ENCODE data around the gene HORMAD1. TPM values are rescaled to one million over a fixed set of nuclear protein-coding genes. Genes with fewer than 3 reads are reported as not detected.

The HORMAD1 gene
- total RNA-seq, 1 donor from 2014 or later = 1.2 TPM

DNA sequence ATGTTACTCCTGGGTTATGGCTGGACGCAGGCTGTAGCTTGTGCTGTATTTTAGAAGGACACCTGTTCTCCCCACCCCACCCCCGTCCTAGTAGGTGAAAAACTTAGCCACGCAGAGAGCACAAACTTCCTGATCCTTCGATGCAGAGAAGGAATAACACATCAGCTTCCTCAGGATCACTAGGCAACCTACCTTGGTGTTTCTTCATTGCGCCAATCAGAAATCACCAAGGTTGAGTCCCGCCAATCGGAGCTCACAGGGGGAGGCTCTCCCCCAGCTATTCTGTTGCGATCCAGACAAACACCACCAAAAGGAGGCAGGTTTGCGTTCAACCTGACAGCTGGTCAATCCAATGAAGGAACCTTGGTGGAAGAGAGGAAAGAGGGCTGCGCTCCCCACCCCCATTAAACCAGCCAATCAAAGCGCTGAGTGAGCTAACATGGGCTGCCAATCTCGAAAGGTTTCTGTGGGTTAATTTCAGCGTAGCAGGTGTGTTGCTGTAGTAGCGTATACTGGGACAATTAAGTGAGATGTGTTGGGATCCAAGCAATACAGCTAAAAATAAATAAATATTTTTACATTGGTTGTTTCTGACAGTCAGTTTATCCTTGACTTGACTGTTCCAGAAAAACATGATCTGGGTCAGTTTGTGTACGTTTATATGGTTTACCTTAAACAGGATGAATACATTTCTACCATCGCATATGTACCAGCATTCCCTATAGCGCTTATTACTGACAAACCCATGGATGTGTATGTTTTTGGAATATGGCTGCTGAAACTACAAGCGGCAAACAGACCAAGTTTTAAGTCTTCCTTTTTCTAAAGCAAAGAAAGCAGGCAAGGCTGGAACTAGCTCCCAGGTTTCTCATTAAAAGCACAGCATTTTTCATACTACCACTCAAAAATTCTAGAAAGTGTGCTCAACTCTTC is 23.4 kb downstream of the HORMAD1 start, which contains the start of gene GOLPH3L:
Gene GOLPH3L, minus strand, starts transcription at position 160 of the 933 bp plus-strand sequence. CDS start 2,316 bp downstream, outside the sequence.
- H3K9me3 ChIP-seq = no peaks in the 10 kb centered on the region
- intact Hi-C loops (cut with DNase I) = no loop called here

DNA sequence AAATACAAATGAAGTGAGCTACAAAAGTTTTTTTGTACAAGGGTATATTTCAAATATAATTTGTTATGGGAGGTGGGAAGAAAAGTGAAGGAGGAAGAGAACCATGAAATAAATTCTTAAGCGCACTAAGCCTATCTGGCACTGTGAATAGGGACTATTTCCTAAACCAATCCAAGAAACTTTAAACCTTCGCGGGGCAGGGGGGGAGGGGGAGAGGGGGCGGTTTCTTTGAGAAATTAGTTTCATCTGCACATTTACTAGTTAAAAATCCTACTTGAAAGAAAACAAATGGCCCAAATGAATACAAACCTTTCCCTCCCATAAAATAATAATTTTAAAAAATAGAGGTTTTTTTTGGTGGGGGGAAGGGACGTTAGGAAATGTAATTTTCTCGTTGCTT is 24.1 kb downstream of the HORMAD1 start:
- no peak for TF ChIP-seq POLR2A (IDR thresholded peaks at IDR 0.05)
- TF ChIP-seq POLR2AphosphoS5 (IDR thresholded peaks at IDR 0.05; ENCODE audit: insufficient read depth in 1 of 2, low read depth in 1 of 2) = no peak
- Histone ChIP-seq H3K4me3 (peak overlapping the region; percentile 69 to 70), H3K27ac (peak overlapping the region; percentile 72), H3K9me3 (no peaks in the 10 kb centered on the region), H3K36me3 (peaks cover 0 to 18% of the 10 kb centered on the region in 2 donors), H3K4me1 (peaks cover 31% of the 10 kb centered on the region), H3K27me3 (no peaks in the 10 kb centered on the region)
- intact Hi-C loops (cut with DNase I) = no loop called here
- no peak for DNase-seq (ENCODE audit: extremely low spot score in 2 of 2)

More for the DNA sequence above, 23.4 kb downstream of the HORMAD1 start, which contains the start of gene GOLPH3L:
- DNase-seq (ENCODE audit: extremely low spot score in 2 of 2) = peak; percentile 97 to 99
- Histone ChIP-seq H3K27ac (peak within 1 kb of the TSS; percentile 72), H3K36me3 (peaks cover 0 to 18% of the 10 kb centered on the region in 2 donors), H3K27me3 (no peaks in the 10 kb centered on the region), H3K4me3 (peak within 1 kb of the TSS; percentile 69 to 70), H3K4me1 (peaks cover 31% of the 10 kb centered on the region)
- TF ChIP-seq, protein P1, sequence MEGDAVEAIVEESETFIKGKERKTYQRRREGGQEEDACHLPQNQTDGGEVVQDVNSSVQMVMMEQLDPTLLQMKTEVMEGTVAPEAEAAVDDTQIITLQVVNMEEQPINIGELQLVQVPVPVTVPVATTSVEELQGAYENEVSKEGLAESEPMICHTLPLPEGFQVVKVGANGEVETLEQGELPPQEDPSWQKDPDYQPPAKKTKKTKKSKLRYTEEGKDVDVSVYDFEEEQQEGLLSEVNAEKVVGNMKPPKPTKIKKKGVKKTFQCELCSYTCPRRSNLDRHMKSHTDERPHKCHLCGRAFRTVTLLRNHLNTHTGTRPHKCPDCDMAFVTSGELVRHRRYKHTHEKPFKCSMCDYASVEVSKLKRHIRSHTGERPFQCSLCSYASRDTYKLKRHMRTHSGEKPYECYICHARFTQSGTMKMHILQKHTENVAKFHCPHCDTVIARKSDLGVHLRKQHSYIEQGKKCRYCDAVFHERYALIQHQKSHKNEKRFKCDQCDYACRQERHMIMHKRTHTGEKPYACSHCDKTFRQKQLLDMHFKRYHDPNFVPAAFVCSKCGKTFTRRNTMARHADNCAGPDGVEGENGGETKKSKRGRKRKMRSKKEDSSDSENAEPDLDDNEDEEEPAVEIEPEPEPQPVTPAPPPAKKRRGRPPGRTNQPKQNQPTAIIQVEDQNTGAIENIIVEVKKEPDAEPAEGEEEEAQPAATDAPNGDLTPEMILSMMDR (IDR thresholded peaks at IDR 0.05) = no peak
- TF ChIP-seq POLR2AphosphoS5 (IDR thresholded peaks at IDR 0.05; ENCODE audit: insufficient read depth in 1 of 2, low read depth in 1 of 2) = peak; percentile 49 to 97

DNA sequence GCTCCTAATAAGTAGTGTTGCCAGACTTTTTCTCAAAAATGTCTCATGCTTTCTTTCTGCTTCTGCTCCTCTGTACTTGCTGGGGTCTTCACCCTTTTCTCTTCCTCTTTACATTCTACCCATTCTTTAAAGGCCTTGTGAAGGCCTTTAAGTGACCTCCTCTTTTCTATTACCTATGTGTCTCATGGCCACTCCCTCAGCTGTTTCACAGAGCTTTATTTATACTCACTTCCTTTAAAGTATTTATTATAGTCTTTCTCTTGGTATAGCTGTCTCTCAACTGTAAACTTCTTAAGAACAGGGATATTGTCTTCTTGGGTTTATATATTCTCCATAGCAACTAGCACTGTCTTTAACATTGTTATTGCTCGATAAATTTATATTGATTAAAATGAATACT is 24.5 kb downstream of the HORMAD1 start:
- Histone ChIP-seq H3K27me3 (no peaks in the 10 kb centered on the region), H3K4me1 (peaks cover 31% of the 10 kb centered on the region), H3K36me3 (peaks cover 0 to 18% of the 10 kb centered on the region in 2 donors), H3K27ac (peak overlapping the region; percentile 72), H3K9me3 (no peaks in the 10 kb centered on the region), H3K4me3 (peak overlapping the region; percentile 69 to 70)
- no peak for DNase-seq (ENCODE audit: extremely low spot score in 2 of 2)
- intact Hi-C loops (cut with DNase I) = no loop called here
- no peak for TF ChIP-seq POLR2AphosphoS5 (IDR thresholded peaks at IDR 0.05; ENCODE audit: insufficient read depth in 1 of 2, low read depth in 1 of 2)
- TF ChIP-seq POLR2A (IDR thresholded peaks at IDR 0.05) = no peak
- TF ChIP-seq, protein P1 (IDR thresholded peaks at IDR 0.05) = no peak

DNA sequence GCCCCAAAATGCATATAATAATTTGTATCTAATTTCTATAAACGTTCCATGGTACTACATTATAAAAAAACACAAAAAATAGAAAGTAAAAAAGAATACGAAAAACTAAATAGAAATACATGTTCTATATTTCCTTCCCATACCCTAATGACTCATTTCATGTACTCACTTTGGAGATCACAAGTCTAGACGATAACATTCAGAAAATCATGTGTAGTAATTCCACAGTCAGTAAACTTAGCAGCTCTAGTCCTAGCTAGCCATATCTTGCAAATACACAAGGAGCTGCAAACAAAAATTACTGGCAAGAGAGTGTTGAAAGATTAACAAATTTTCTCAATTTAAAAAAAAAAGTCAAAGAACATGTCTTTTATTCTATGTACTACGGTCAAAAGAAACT is 25.1 kb downstream of the HORMAD1 start:
- H3K36me3 ChIP-seq = peaks cover 0 to 18% of the 10 kb centered on the region in 2 donors
- H3K4me3 ChIP-seq = no peak overlapping the region
- no peak for DNase-seq (ENCODE audit: extremely low spot score in 2 of 2)
- intact Hi-C loops (cut with DNase I) = no loop called here
- H3K27ac ChIP-seq = no peak overlapping the region
- TF ChIP-seq POLR2A (IDR thresholded peaks at IDR 0.05) = no peak
- TF ChIP-seq, protein P1 (IDR thresholded peaks at IDR 0.05) = no peak
- no peak for TF ChIP-seq POLR2AphosphoS5 (IDR thresholded peaks at IDR 0.05; ENCODE audit: insufficient read depth in 1 of 2, low read depth in 1 of 2)
- H3K4me1 ChIP-seq = peaks cover 31% of the 10 kb centered on the region
- H3K27me3 ChIP-seq = no peaks in the 10 kb centered on the region
- H3K9me3 ChIP-seq = no peaks in the 10 kb centered on the region

DNA sequence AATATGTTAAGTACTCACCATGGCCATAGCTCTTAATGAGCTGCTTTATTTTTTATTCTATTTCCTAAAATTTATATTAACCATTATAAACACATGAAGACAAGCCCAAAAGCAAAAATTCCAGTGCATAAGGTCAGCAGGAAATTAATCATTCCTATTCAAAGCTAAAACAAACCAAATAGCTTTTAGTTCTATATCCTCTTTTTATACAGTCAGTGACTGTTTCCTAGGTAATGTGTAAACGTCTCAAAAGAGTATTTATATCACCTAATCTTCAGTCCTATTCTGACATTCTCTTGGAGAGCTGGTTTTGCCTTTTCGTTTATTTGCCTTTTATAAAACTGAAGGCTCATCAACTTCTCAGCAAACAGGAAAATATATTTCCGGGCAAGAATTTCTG is 28.0 kb downstream of the HORMAD1 start:
- intact Hi-C loops (cut with DNase I) = no loop called here

More for the DNA sequence above, 28.0 kb downstream of the HORMAD1 start:
- H3K4me3 ChIP-seq = no peak overlapping the region
- no peaks in the 10 kb centered on the region for H3K27me3 ChIP-seq
- no peak for DNase-seq (ENCODE audit: extremely low spot score in 2 of 2)
- no peak overlapping the region for H3K27ac ChIP-seq
- H3K4me1 ChIP-seq = peaks cover 28% of the 10 kb centered on the region
- no peak for TF ChIP-seq POLR2A (IDR thresholded peaks at IDR 0.05)
- TF ChIP-seq, protein P1 (IDR thresholded peaks at IDR 0.05) = no peak
- no peak for TF ChIP-seq POLR2AphosphoS5 (IDR thresholded peaks at IDR 0.05; ENCODE audit: insufficient read depth in 1 of 2, low read depth in 1 of 2)
- H3K36me3 ChIP-seq = peaks cover 0 to 24% of the 10 kb centered on the region in 2 donors
- H3K9me3 ChIP-seq = no peaks in the 10 kb centered on the region

Data from vagina (tissue), 2 donors.